Left lung (tissue), 10 donors: ENCODE results near the gene FANCC. TPM values are rescaled to one million over a fixed set of nuclear protein-coding genes. Genes with fewer than 3 reads are reported as not detected.
A peak's percentile ranks its signal among the peaks of the same experiment; 100 is the strongest.
"Not testable (repeated sequence)": the region's sequence is repeated elsewhere in the genome, so short reads cannot be mapped to it uniquely, and the experiment has no call there.

ENCODE experiments used
- ATAC-seq: fragments of 200-7000 bp; cut with Tn5 transposase; one replicate; pipeline ENCODE4 v1.9.1; 2020; ENCODE audit warnings: moderate library complexity
- DNase-seq, 4 donors: peaks; one replicate each; pipeline ENCODE4 v3.0.0-alpha.2; 2013 to 2020
- H3K27ac ChIP-seq, 2 donors: fragments of 200-600 bp; sonication (generic) in 1 of 2; one replicate each; pipeline versions ENCODE4 v1.5.0 to v1.8.0; 2020 to 2021
- H3K27me3 ChIP-seq, 2 donors: fragments of 200-600 bp; sonication (generic) in 1 of 2; one replicate each; pipeline versions ENCODE4 v1.5.0 to v1.8.0; 2020 to 2021
- H3K36me3 ChIP-seq, 2 donors: fragments of 200-600 bp; sonication (generic) in 1 of 2; one replicate each; pipeline versions ENCODE4 v1.5.0 to v1.8.0; 2020 to 2021
- H3K4me1 ChIP-seq, 2 donors: fragments of 200-600 bp; one replicate each; pipeline ENCODE4 v1.8.0; 2021
- H3K4me3 ChIP-seq, 2 donors: fragments of 200-600 bp; sonication (generic) in 1 of 2; one replicate each; pipeline versions ENCODE4 v1.5.0 to v1.8.0; 2020 to 2021; ENCODE audit warnings: mild to moderate bottlenecking in 1 of 2
- H3K9me3 ChIP-seq, 2 donors: fragments of 200-600 bp; sonication (generic) in 1 of 2; one replicate each; pipeline versions ENCODE4 v1.5.0 to v1.8.0; 2020 to 2021
- CTCF ChIP-seq, 2 donors: fragments of 200-600 bp; sonication (generic) in 1 of 2; IDR thresholded peaks; one replicate each; pipeline versions ENCODE4 v1.5.0 to v1.8.0; 2021; ENCODE audit warnings: antibody characterized with exemption in 2 of 2
- intact Hi-C, 2 donors: fragments of 100-400 bp; cut with DNase I; formaldehyde crosslinking; loops; one replicate each; pipeline versions ENCODE4 v1.11.2 to v1.14.2; 2022
- polyA plus RNA-seq, 6 donors: library from polyadenylated mRNA; unstranded; fragments of 120-200 nt; gene quantifications; one replicate each; pipeline ENCODE4 v1.2.1, GENCODE V29; 2013; ENCODE audit not compliant: insufficient read length in 6 of 6
- total RNA-seq, 2 donors: library from RNA; stranded (reverse); fragmentation: NEBNext Ultra II Directional; extraction: Animal tissue kit (Norgen Biotek cat#: 25700); gene quantifications; one replicate each; pipeline ENCODE4 v1.2.1, GENCODE V29; 2021
- donor health status: DM: no; HTN: yes; CAD: no.
- donor health status: DM: no; HTN: no; CAD: no.

The FANCC gene
- total and polyA plus RNA-seq, 8 donors = 11.5 to 27.4 (median 25.7) TPM

GRCh38 chr9:95277509-95277908 lies 40.0 kb downstream of the FANCC start:
- H3K27ac ChIP-seq = no peak overlapping the region
- no peak for TF ChIP-seq CTCF (IDR thresholded peaks at IDR 0.05)
- DNase-seq (no peak), ATAC-seq (no peak)
- H3K27me3 ChIP-seq = no peaks in the 10 kb centered on the region
- H3K4me1 ChIP-seq = no peaks in the 10 kb centered on the region
- H3K4me3 ChIP-seq = no peak overlapping the region
- no peaks in the 10 kb centered on the region for H3K36me3 ChIP-seq
- H3K9me3 ChIP-seq = peaks cover 0 to 19% of the 10 kb centered on the region in 2 donors
- intact Hi-C loops = no loop called here

- Histone ChIP-seq H3K27me3 (no peaks in the 10 kb centered on the region), H3K36me3 (no peaks in the 10 kb centered on the region), H3K27ac (no peak overlapping the region), H3K4me3 (no peak overlapping the region), H3K4me1 (no peaks in the 10 kb centered on the region), H3K9me3 (peaks cover 0 to 18% of the 10 kb centered on the region in 2 donors)
- no peak for TF ChIP-seq CTCF (IDR thresholded peaks at IDR 0.05)
- intact Hi-C loops = no loop called here
- DNase-seq (no peak), ATAC-seq (no peak)
Observed at GRCh38 chr9:95276395-95276954, 41.0 kb downstream of the FANCC start.

GRCh38 chr9:95274160-95274559 lies 43.3 kb downstream of the FANCC start:
- H3K4me3 ChIP-seq, H3K27me3 ChIP-seq, DNase-seq, H3K36me3 ChIP-seq, ATAC-seq, H3K9me3 ChIP-seq, intact Hi-C loops, H3K4me1 ChIP-seq, H3K27ac ChIP-seq: not testable (repeated sequence)

GRCh38 chr9:95273369-95274022 lies 44.0 kb downstream of the FANCC start:
- no peaks in the 10 kb centered on the region for H3K4me1 ChIP-seq
- no peaks in the 10 kb centered on the region for H3K27me3 ChIP-seq
- TF ChIP-seq CTCF (IDR thresholded peaks at IDR 0.05) = no peak
- DNase-seq (no peak), ATAC-seq (no peak)
- intact Hi-C loops = no loop called here
- no peaks in the 10 kb centered on the region for H3K9me3 ChIP-seq
- no peak overlapping the region for H3K4me3 ChIP-seq
- no peak overlapping the region for H3K27ac ChIP-seq
- no peaks in the 10 kb centered on the region for H3K36me3 ChIP-seq

GRCh38 chr9:95272830-95273229 lies 44.7 kb downstream of the FANCC start:
- intact Hi-C loops = no loop called here
- Histone ChIP-seq H3K4me3 (no peak overlapping the region), H3K36me3 (no peaks in the 10 kb centered on the region), H3K9me3 (no peaks in the 10 kb centered on the region), H3K27me3 (no peaks in the 10 kb centered on the region), H3K4me1 (no peaks in the 10 kb centered on the region), H3K27ac (no peak overlapping the region)
- ATAC-seq = no peak
- no peak for TF ChIP-seq CTCF (IDR thresholded peaks at IDR 0.05)
- no peak for DNase-seq

GRCh38 chr9:95270790-95271189 lies 46.7 kb downstream of the FANCC start:
- Histone ChIP-seq H3K36me3 (no peaks in the 10 kb centered on the region), H3K4me3 (no peak overlapping the region), H3K27me3 (no peaks in the 10 kb centered on the region), H3K9me3 (no peaks in the 10 kb centered on the region), H3K4me1 (no peaks in the 10 kb centered on the region), H3K27ac (no peak overlapping the region)
- no peak for TF ChIP-seq CTCF (IDR thresholded peaks at IDR 0.05)
- ATAC-seq (no peak), DNase-seq (no peak)
- intact Hi-C loops = no loop called here

GRCh38 chr9:95269803-95270773 lies 47.4 kb downstream of the FANCC start:
- H3K36me3 ChIP-seq, H3K4me1 ChIP-seq, H3K9me3 ChIP-seq, H3K27me3 ChIP-seq, DNase-seq, H3K4me3 ChIP-seq, H3K27ac ChIP-seq, intact Hi-C loops: not testable (repeated sequence)
- peak; percentile 70 for ATAC-seq
